Bronchial epithelial cell (primary cell): ENCODE measurements around the gene SERPINB12. TPM values are rescaled to one million over a fixed set of nuclear protein-coding genes. Genes with fewer than 3 reads are reported as not detected.

Experiments used
- DNase-seq: peaks from one replicate; pipeline ENCODE4 v3.0.0-alpha.2; 2010; ENCODE audit warnings: low read depth
- FAIRE-seq: peaks from 2 replicates; lab custom pipeline; 2011; peaks lifted over from hg19 to GRCh38; lab: Jason Lieb, UNC
- H3K27me3 ChIP-seq: 2 replicates; pipeline ENCODE4 v1.5.1; 2011; ENCODE audit warnings: low read length; ENCODE audit not compliant: control insufficient read depth, insufficient read depth
- H3K36me3 ChIP-seq: 2 replicates; pipeline ENCODE4 v1.5.1; 2011; ENCODE audit warnings: low read length; ENCODE audit not compliant: control insufficient read depth, insufficient read depth
- H3K4me3 ChIP-seq: 2 replicates; pipeline ENCODE4 v1.5.1; 2011; ENCODE audit warnings: mild to moderate bottlenecking, low read depth, low read length, control low read depth
- CTCF ChIP-seq: IDR thresholded peaks from 2 replicates; pipeline ENCODE4 v1.5.1; 2011; ENCODE audit warnings: mild to moderate bottlenecking, moderate library complexity, low read length, control low read depth, inconsistent platforms; ENCODE audit not compliant: insufficient read depth, severe bottlenecking
- total RNA-seq: library from RNA; depleted of rRNA; stranded (reverse); fragments of >200 nt; gene quantifications from 2 replicates; pipeline ENCODE4 v1.2.1, GENCODE V29; 2014

SERPINB12 gene
- total RNA-seq, 1 donor from 2014 or later, result 0.53 TPM

GRCh38 chr18:63617915-63618234 is 75.7 kb downstream of the SERPINB12 start:
- no peaks in the 10 kb centered on the region for H3K36me3 ChIP-seq
- DNase-seq (no peak), FAIRE-seq (no peak)
- TF ChIP-seq CTCF, result no peak
- H3K4me3 ChIP-seq, result no peak overlapping the region
- H3K27me3 ChIP-seq, result no peaks in the 10 kb centered on the region

Other genes with a start within 250 kb of the SERPINB12 start
- gene BCL2, start 222.6 kb upstream of the SERPINB12 start, total RNA-seq, result 1.5 and 2.4 TPM in 2 replicates
- gene KDSR, start 175.2 kb upstream of the SERPINB12 start, total RNA-seq, result 18.4 and 40.5 TPM in 2 replicates
- gene VPS4B, start 119.9 kb upstream of the SERPINB12 start, total RNA-seq, result 120 and 167 TPM in 2 replicates
- gene SERPINB5, start 65.4 kb upstream of the SERPINB12 start, total RNA-seq, result 440 and 513 TPM in 2 replicates
- gene SERPINB13, start 45.0 kb downstream of the SERPINB12 start, total RNA-seq, result 8.2 and 48.0 TPM in 2 replicates
- 0.26 and 15.7 TPM in 2 replicates for gene SERPINB4, start 101.9 kb downstream of the SERPINB12 start, total RNA-seq
- 22.4 and 165 TPM in 2 replicates for gene SERPINB3, start 119.5 kb downstream of the SERPINB12 start, total RNA-seq
- gene SERPINB11, start 160.6 kb downstream of the SERPINB12 start, total RNA-seq, result 1.6 and 9.5 TPM in 2 replicates
- 25.0 and 46.6 TPM in 2 replicates for gene SERPINB7, start 233.0 kb downstream of the SERPINB12 start, total RNA-seq